Measurements from ENCODE around the gene BAD. TPM values are rescaled to one million over a fixed set of nuclear protein-coding genes. Genes with fewer than 3 reads are reported as not detected.

BAD gene
- total and polyA plus RNA-seq, 2 of the 13 experiments (the other 11 are each of a cell fraction or from before 2014, with no cell fraction given), result 17.9 to 28.5 TPM

DNA sequence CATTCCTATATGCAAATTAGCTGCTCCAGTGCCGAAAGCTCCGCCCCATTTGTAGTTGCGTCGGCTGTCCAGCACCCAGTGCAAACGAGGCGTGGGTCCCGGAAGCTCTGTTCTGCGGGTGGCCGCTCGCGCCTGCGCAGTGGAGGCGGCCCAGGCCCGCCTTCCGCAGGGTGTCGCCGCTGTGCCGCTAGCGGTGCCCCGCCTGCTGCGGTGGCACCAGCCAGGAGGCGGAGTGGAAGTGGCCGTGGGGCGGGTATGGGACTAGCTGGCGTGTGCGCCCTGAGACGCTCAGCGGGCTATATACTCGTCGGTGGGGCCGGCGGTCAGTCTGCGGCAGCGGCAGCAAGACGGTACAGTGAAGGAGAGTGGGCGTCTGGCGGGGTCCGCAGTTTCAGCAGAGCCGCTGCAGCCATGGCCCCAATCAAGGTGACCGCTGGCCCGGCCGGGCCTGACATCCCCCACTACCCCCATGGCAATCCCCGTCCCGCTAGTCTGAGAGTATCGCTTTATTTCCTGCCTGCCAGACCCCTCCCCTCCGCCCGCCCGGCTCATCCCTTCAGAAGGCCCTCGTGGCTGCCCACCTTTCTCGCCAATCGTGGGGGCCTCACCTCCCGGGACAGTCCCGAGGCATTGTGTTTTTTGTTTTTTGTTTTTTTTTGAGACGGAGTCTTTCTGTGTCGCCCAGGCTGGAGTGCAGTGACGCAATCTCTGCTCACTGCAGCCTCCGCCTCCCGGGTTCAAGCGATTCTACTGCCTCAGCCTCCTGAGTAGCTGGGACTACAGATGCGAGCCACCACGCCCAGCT, 33.7 kb upstream of the BAD start, which contains the start of gene PRDX5 (continued):
- TF ChIP-seq ZBTB40 (IDR thresholded peaks at IDR 0.05) (no peak), ZBTB40 (CRISPR knock-in tag; IDR thresholded peaks at IDR 0.05) (0 out of 2 replicates have a peak, but pooled peaks have one; percentile 11), HOXA5 (CRISPR knock-in tag; IDR thresholded peaks at IDR 0.05) (peak; percentile 77), ATAD3A (CRISPR knock-in tag; IDR thresholded peaks at IDR 0.05) (no peak), ZBTB39 (CRISPR knock-in tag; IDR thresholded peaks at IDR 0.05) (0 out of 2 replicates have a peak, but pooled peaks have one; percentile 67), ZNF792 (CRISPR knock-in tag; IDR thresholded peaks at IDR 0.05) (no peak), NBN (conservative IDR thresholded peaks at IDR 0.05) (no peak), NAIF1 (CRISPR knock-in tag; IDR thresholded peaks at IDR 0.05; ENCODE audit: borderline replicate concordance) (0 out of 2 replicates have a peak, but pooled peaks have one; percentile 62), GTF2F1 (IDR thresholded peaks at IDR 0.05; ENCODE audit: low read length) (no peak), ZFX (CRISPR knock-in tag; IDR thresholded peaks at IDR 0.05; ENCODE audit: low read depth) (peak; percentile 56), RARA (CRISPR knock-in tag; IDR thresholded peaks at IDR 0.05) (no peak; the same call in 1 of the 2 replicates), RXRA (CRISPR knock-in tag; IDR thresholded peaks at IDR 0.05) (peak; percentile 36; the same call in 1 of the 2 replicates), CEBPB (IDR thresholded peaks at IDR 0.05; ENCODE audit: borderline replicate concordance, low read depth, low read length) (0 out of 2 replicates have a peak, but pooled peaks have one; percentile 16), HMGA1 (CRISPR knock-in tag; conservative IDR thresholded peaks at IDR 0.05) (no peak), ZFY (CRISPR knock-in tag; IDR thresholded peaks at IDR 0.05) (peak; percentile 75), ZNF558 (CRISPR knock-in tag; IDR thresholded peaks at IDR 0.05; ENCODE audit: borderline replicate concordance) (peak; percentile 59; the same call in 1 of the 2 replicates)
- TF ChIP-seq, protein P1, sequence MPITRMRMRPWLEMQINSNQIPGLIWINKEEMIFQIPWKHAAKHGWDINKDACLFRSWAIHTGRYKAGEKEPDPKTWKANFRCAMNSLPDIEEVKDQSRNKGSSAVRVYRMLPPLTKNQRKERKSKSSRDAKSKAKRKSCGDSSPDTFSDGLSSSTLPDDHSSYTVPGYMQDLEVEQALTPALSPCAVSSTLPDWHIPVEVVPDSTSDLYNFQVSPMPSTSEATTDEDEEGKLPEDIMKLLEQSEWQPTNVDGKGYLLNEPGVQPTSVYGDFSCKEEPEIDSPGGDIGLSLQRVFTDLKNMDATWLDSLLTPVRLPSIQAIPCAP (CRISPR knock-in tag; IDR thresholded peaks at IDR 0.05; ENCODE audit: low read depth), result peak; percentile 53; the same call in 1 of the 2 replicates
